VCaP (cell line): ENCODE results near the gene CREB3L2.

Experiments used
- H3K27ac ChIP-seq: fragments of 450-650 bp; 2 replicates; pipeline ENCODE4 v1.5.1; 2017
- CTCF ChIP-seq: fragments of 450-650 bp; conservative IDR thresholded peaks from 2 replicates; pipeline ENCODE4 v1.5.1; 2017; ENCODE audit warnings: mild to moderate bottlenecking, moderate library complexity

Gene CREB3L2

GRCh38 chr7:137828456-137828855 lies 173.4 kb downstream of the CREB3L2 start:
- no peak overlapping the region for H3K27ac ChIP-seq
- TF ChIP-seq CTCF, result no peak

DNA sequence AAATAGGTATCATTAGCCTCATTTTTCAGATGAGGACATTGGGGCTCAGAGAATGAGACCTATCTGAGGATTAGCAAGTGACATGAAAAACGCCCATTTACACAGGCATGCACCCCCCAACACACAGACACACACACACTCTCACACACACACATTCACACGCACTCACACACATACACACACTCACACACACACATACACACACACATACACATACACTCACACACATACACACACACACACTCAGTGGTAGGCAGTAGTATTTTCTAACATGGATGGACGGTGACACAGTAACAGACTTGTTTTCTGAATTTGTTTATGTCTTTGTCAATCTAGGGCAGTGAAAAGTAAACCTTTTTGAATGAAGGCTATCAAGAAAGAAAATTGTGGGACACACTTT lies 176.4 kb downstream of the CREB3L2 start:
- TF ChIP-seq CTCF, result no peak

More for the DNA sequence above, 176.4 kb downstream of the CREB3L2 start:
- H3K27ac ChIP-seq, result no peak overlapping the region
